Spleen (tissue), 11 donors: ENCODE measurements around the gene FRK. TPM values are rescaled to one million over a fixed set of nuclear protein-coding genes. Genes with fewer than 3 reads are reported as not detected.
"Not testable (repeated sequence)": the region's sequence is repeated elsewhere in the genome, so short reads cannot be mapped to it uniquely, and the experiment has no call there.

Source experiments
- DNase-seq: peaks from one replicate; pipeline ENCODE4 v3.0.0-alpha.2; 2020
- H3K27ac ChIP-seq, 8 donors: fragments of 200-600 bp; sonication (generic) in 7 of 8; 1 replicate in 4 of 8; 2 replicates in 4 of 8; pipeline versions ENCODE4 v1.5.0 to v1.8.0; 2016 to 2021; ENCODE audit warnings: inconsistent platforms in 4 of 8, mild to moderate bottlenecking in 4 of 8, moderate library complexity in 1 of 8
- H3K27me3 ChIP-seq, 7 donors: fragments of 200-600 bp; sonication (generic) in 6 of 7; replicated peaks in 1 of 7; 1 replicate in 4 of 7; 2 replicates in 3 of 7; pipeline versions ENCODE4 v1.5.0 to v1.8.0; 2016 to 2021; ENCODE audit warnings: inconsistent platforms in 3 of 7, mild to moderate bottlenecking in 1 of 7
- H3K36me3 ChIP-seq, 6 donors: fragments of 200-600 bp; sonication (generic) in 5 of 6; 1 replicate in 4 of 6; 2 replicates in 2 of 6; pipeline versions ENCODE4 v1.5.0 to v1.8.0; 2016 to 2021; ENCODE audit warnings: inconsistent platforms in 2 of 6
- H3K4me1 ChIP-seq, 6 donors: fragments of 200-600 bp; sonication (generic) in 5 of 6; 1 replicate in 3 of 6; 2 replicates in 3 of 6; pipeline versions ENCODE4 v1.5.0 to v1.8.0; 2016 to 2021; ENCODE audit warnings: inconsistent platforms in 3 of 6
- H3K4me3 ChIP-seq, 8 donors: fragments of 200-600 bp; sonication (generic) in 7 of 8; 1 replicate in 4 of 8; 2 replicates in 4 of 8; pipeline versions ENCODE4 v1.5.0 to v1.8.0; 2016 to 2021; ENCODE audit warnings: inconsistent platforms in 4 of 8, mild to moderate bottlenecking in 4 of 8, moderate library complexity in 2 of 8
- H3K9me3 ChIP-seq, 8 donors: fragments of 200-600 bp; sonication (generic) in 7 of 8; 1 replicate in 4 of 8; 2 replicates in 4 of 8; pipeline versions ENCODE4 v1.5.0 to v1.8.0; 2016 to 2021; ENCODE audit warnings: inconsistent platforms in 4 of 8
- CTCF ChIP-seq, 11 experiments: fragments of 200-600 bp in 7 of 11; fragments of 450-650 bp in 4 of 11; sonication (generic) in 4 of 11; IDR thresholded peaks in 8 of 11; conservative IDR thresholded peaks in 3 of 11; 1 replicate in 7 of 11; 2 replicates in 4 of 11; pipeline versions ENCODE4 v1.4.0 to v1.8.0; 2016 to 2021; ENCODE audit warnings: antibody characterized with exemption in 11 of 11, inconsistent platforms in 4 of 11, mild to moderate bottlenecking in 1 of 11
- POLR2A ChIP-seq, 3 donors: fragments of 450-650 bp; IDR thresholded peaks; one replicate each; pipeline ENCODE4 v1.5.1; 2017; ENCODE audit warnings: antibody characterized with exemption in 3 of 3, mild to moderate bottlenecking in 1 of 3
- POLR2AphosphoS5 ChIP-seq, 3 donors: sonication (generic); formaldehyde crosslinking; IDR thresholded peaks; one replicate each; pipeline ENCODE4 v1.5.1; 2017; ENCODE audit warnings: antibody characterized with exemption in 3 of 3
- WGBS, 5 donors: extraction: QIAGEN DNeasy Blood & Tissue Kit in 3 of 5; methylation state at CpG; one replicate each; pipeline versions ENCODE4 v1.1.5 to v1.1.7; 2013 to 2018; 5-methylcytosine and 5-hydroxymethylcytosine counted together
- intact Hi-C: fragments of 100-400 bp; cut with DNase I; formaldehyde crosslinking; loops from one replicate; pipeline ENCODE4 v1.15.0; 2023; ENCODE audit warnings: low total_unique reads
- polyA plus RNA-seq, 3 donors: library from polyadenylated mRNA; stranded (reverse); fragments of 200-250 nt; gene quantifications; one replicate each; pipeline ENCODE4 v1.2.1, GENCODE V29; 2013
- total RNA-seq, 7 donors: library from RNA; depleted of rRNA in 3 of 7; stranded (reverse); fragments of >200 nt in 3 of 7; fragmentation: NEBNext Ultra II Directional in 4 of 7; extraction: Animal tissue kit (Norgen Biotek cat#: 25700) in 4 of 7; gene quantifications; one replicate each; pipeline versions ENCODE4 v1.1.0 to v1.2.1, GENCODE V29; 2016 to 2021
- donor health status: healthy with polysubstance abuse.
- donor health status: DM: no; HTN: no; CAD: no; lungs with moderate emphysema.
- donor health status: DM: no; HTN: no; CAD: no.
- donor health status: Bipolar disorder and iron deficiency.
- donor health status: healthy.
- donor health status: DM: no; HTN: no; CAD: no.
- donor health status: DM: yes; HTN: yes; CAD: no.

The FRK gene
- total and polyA plus RNA-seq, 10 donors, result 0.20 to 2.8 (median 0.78) TPM

GRCh38 chr6:115894426-115894992 lies 166.2 kb downstream of the FRK start:
- H3K36me3 ChIP-seq, result no peaks in the 10 kb centered on the region
- DNase-seq, result no peak
- no peaks in the 10 kb centered on the region for H3K27me3 ChIP-seq
- H3K4me1 ChIP-seq, result no peaks in the 10 kb centered on the region
- H3K27ac ChIP-seq, result no peak overlapping the region
- 82 to 89% (median 85%) methylated on average over 7 of the region's 7 CpGs for WGBS, 5 donors
- H3K4me3 ChIP-seq, result no peak overlapping the region
- H3K9me3 ChIP-seq, result no peaks in the 10 kb centered on the region
- TF ChIP-seq POLR2AphosphoS5 (IDR thresholded peaks at IDR 0.05), result no peak
- intact Hi-C loops, result no loop called here

- Histone ChIP-seq H3K4me1 (no peaks in the 10 kb centered on the region), H3K9me3 (no peaks in the 10 kb centered on the region), H3K36me3 (no peaks in the 10 kb centered on the region), H3K4me3 (no peak overlapping the region), H3K27ac (no peak overlapping the region), H3K27me3 (no peaks in the 10 kb centered on the region)
- intact Hi-C loops, result no loop called here
- no peak for TF ChIP-seq POLR2A (IDR thresholded peaks at IDR 0.05)
- TF ChIP-seq POLR2AphosphoS5 (IDR thresholded peaks at IDR 0.05), result no peak
- TF ChIP-seq CTCF (IDR thresholded peaks at IDR 0.05 in 8 of 11, conservative IDR thresholded peaks at IDR 0.05 in 3 of 11), result no peak
- WGBS, 5 donors, result 59 to 73% (median 62%) methylated on average over 2 of the region's 2 CpGs
- no peak for DNase-seq
Measured at GRCh38 chr6:115891750-115892149, 168.9 kb downstream of the FRK start.

GRCh38 chr6:115891111-115891669 lies 169.5 kb downstream of the FRK start:
- Histone ChIP-seq H3K27ac (no peak overlapping the region), H3K4me3 (no peak overlapping the region), H3K36me3 (no peaks in the 10 kb centered on the region), H3K9me3 (no peaks in the 10 kb centered on the region), H3K27me3 (no peaks in the 10 kb centered on the region), H3K4me1 (no peaks in the 10 kb centered on the region)
- no peak for TF ChIP-seq CTCF (IDR thresholded peaks at IDR 0.05 in 8 of 11, conservative IDR thresholded peaks at IDR 0.05 in 3 of 11)
- no peak for TF ChIP-seq POLR2A (IDR thresholded peaks at IDR 0.05)
- no peak for TF ChIP-seq POLR2AphosphoS5 (IDR thresholded peaks at IDR 0.05)
- no peak for DNase-seq
- intact Hi-C loops, result no loop called here

GRCh38 chr6:115890238-115890637 lies 170.5 kb downstream of the FRK start:
- Histone ChIP-seq H3K36me3 (no peaks in the 10 kb centered on the region), H3K4me1 (no peaks in the 10 kb centered on the region), H3K4me3 (no peak overlapping the region), H3K27me3 (no peaks in the 10 kb centered on the region), H3K27ac (no peak overlapping the region), H3K9me3 (no peaks in the 10 kb centered on the region)
- intact Hi-C loops, result no loop called here
- TF ChIP-seq CTCF (IDR thresholded peaks at IDR 0.05 in 8 of 11, conservative IDR thresholded peaks at IDR 0.05 in 3 of 11), result no peak
- no peak for TF ChIP-seq POLR2A (IDR thresholded peaks at IDR 0.05)
- no peak for TF ChIP-seq POLR2AphosphoS5 (IDR thresholded peaks at IDR 0.05)
- DNase-seq, result no peak
- 92 to 97% (median 95%) methylated on average over 10 of the region's 10 CpGs for WGBS, 5 donors

- H3K4me1 ChIP-seq, H3K36me3 ChIP-seq, intact Hi-C loops, H3K27ac ChIP-seq, H3K9me3 ChIP-seq, H3K27me3 ChIP-seq, H3K4me3 ChIP-seq, DNase-seq: not testable (repeated sequence)
- 95 to 98% (median 96%) methylated on average over 17 to 38 of the region's 38 CpGs for WGBS, 5 donors
Measured at GRCh38 chr6:115888687-115889470, 171.8 kb downstream of the FRK start.
